Stimulated activated CD8-positive, alpha-beta memory T cell treated with anti-CD3 and anti-CD28 coated beads, Interleukin-15, amount 100 ng/mL, for 24 hours (primary cell): ENCODE measurements around the gene NHERF1.

Source experiments
- DNase-seq: peaks from one replicate; pipeline ENCODE4 v3.0.0-alpha.2; 2020; ENCODE audit warnings: low read depth

Gene NHERF1

GRCh38 chr17:74732042-74732867 lies 16.2 kb upstream of the NHERF1 start:
- no peak for DNase-seq

- DNase-seq, result no peak
Measured at GRCh38 chr17:74733365-74734122, 14.9 kb upstream of the NHERF1 start.

GRCh38 chr17:74734256-74734655 lies 14.2 kb upstream of the NHERF1 start:
- no peak for DNase-seq

GRCh38 chr17:74736513-74737298 lies 11.7 kb upstream of the NHERF1 start, which contains the start of gene RAB37:
TSS of gene RAB37 (plus strand) at chr17:74737256. CDS start at chr17:74737273, 17 bp downstream.
- DNase-seq, result no peak

GRCh38 chr17:74737299-74738050 lies 11.0 kb upstream of the NHERF1 start:
- DNase-seq, result no peak

- no peak for DNase-seq
Measured at GRCh38 chr17:74738051-74738996, 10.1 kb upstream of the NHERF1 start.

- DNase-seq, result no peak
Measured at GRCh38 chr17:74739227-74739831, 9.1 kb upstream of the NHERF1 start.

- no peak for DNase-seq
Measured at GRCh38 chr17:74740173-74740572, 8.3 kb upstream of the NHERF1 start.

- DNase-seq, result no peak
Measured at GRCh38 chr17:74740641-74741387, 7.6 kb upstream of the NHERF1 start.

- DNase-seq, result no peak
Measured at GRCh38 chr17:74742153-74742515, 6.3 kb upstream of the NHERF1 start.

GRCh38 chr17:74742978-74743545 lies 5.4 kb upstream of the NHERF1 start:
- no peak for DNase-seq

GRCh38 chr17:74743755-74744154 lies 4.7 kb upstream of the NHERF1 start:
- no peak for DNase-seq

GRCh38 chr17:74744349-74744713 lies 4.1 kb upstream of the NHERF1 start:
- no peak for DNase-seq

GRCh38 chr17:74744714-74745547 lies 3.5 kb upstream of the NHERF1 start:
- peak; percentile 81 for DNase-seq

- no peak for DNase-seq
Measured at GRCh38 chr17:74745548-74746177, 2.8 kb upstream of the NHERF1 start.

GRCh38 chr17:74746376-74746775 lies 2.1 kb upstream of the NHERF1 start:
- no peak for DNase-seq

GRCh38 chr17:74746922-74747321 lies 1.5 kb upstream of the NHERF1 start:
- DNase-seq, result no peak

GRCh38 chr17:74748279-74748528 lies 224 bp upstream of the NHERF1 start:
- no peak for DNase-seq
